ENCODE data around the gene SCEL.
"Not testable (repeated sequence)": the region's sequence is repeated elsewhere in the genome, so short reads cannot be mapped to it uniquely, and the experiment has no call there.

SCEL gene

GRCh38 chr13:77535448-77535847 lies at the start of gene SCEL:
Gene SCEL (plus strand): TSS chr13:77535706. CDS start chr13:77555876, 20,170 bp downstream.
- DNase-seq, result no peak

- DNase-seq, result no peak
These were observed 45.8 kb upstream of the SCEL start for GRCh38 chr13:77489566-77490337.

- DNase-seq, result no peak
These were observed 42.5 kb upstream of the SCEL start for GRCh38 chr13:77492982-77493381.

- DNase-seq, result no peak
These were observed 41.3 kb upstream of the SCEL start for GRCh38 chr13:77494226-77494625.

GRCh38 chr13:77497350-77497749 lies 38.2 kb upstream of the SCEL start:
- no peak for DNase-seq

- DNase-seq, result no peak
These were observed 37.7 kb upstream of the SCEL start for GRCh38 chr13:77497835-77498234.

GRCh38 chr13:77502104-77502720 lies 33.3 kb upstream of the SCEL start:
- DNase-seq, result no peak

- DNase-seq, result no peak
These were observed 32.1 kb upstream of the SCEL start for GRCh38 chr13:77503398-77503797.

- DNase-seq, result no peak
These were observed 28.6 kb upstream of the SCEL start for GRCh38 chr13:77506874-77507273.

GRCh38 chr13:77507931-77508776 lies 27.4 kb upstream of the SCEL start:
- DNase-seq, result no peak

GRCh38 chr13:77508959-77509620 lies 26.4 kb upstream of the SCEL start:
- DNase-seq, result no peak

GRCh38 chr13:77510156-77510555 lies 25.4 kb upstream of the SCEL start:
- DNase-seq, result no peak

GRCh38 chr13:77511552-77511951 lies 24.0 kb upstream of the SCEL start:
- DNase-seq, result no peak

GRCh38 chr13:77513719-77514335 lies 21.7 kb upstream of the SCEL start:
- DNase-seq, result no peak

- no peak for DNase-seq
These were observed 21.2 kb upstream of the SCEL start for GRCh38 chr13:77514336-77514726.

- DNase-seq, result no peak
These were observed 19.7 kb upstream of the SCEL start for GRCh38 chr13:77515785-77516184.

- no peak for DNase-seq
These were observed 19.1 kb upstream of the SCEL start for GRCh38 chr13:77516342-77516789.

- DNase-seq, result no peak
These were observed 17.2 kb upstream of the SCEL start for GRCh38 chr13:77518266-77518665.

- DNase-seq, result not testable (repeated sequence)
These were observed 16.1 kb upstream of the SCEL start for GRCh38 chr13:77519396-77519795.

GRCh38 chr13:77519808-77520207 lies 15.7 kb upstream of the SCEL start:
- DNase-seq, result no peak

- no peak for DNase-seq
These were observed 14.3 kb upstream of the SCEL start for GRCh38 chr13:77521194-77521593.

GRCh38 chr13:77521595-77522367 lies 13.7 kb upstream of the SCEL start:
- no peak for DNase-seq
